PFSK-1 (cell line): Measurements from ENCODE around the gene POMZP3.
"Not testable (repeated sequence)": the region's sequence is repeated elsewhere in the genome, so short reads cannot be mapped to it uniquely, and the experiment has no call there.

Experiments used
- POLR2AphosphoS5 ChIP-seq: IDR thresholded peaks from 2 replicates; pipeline ENCODE4 v1.6.1; 2012; ENCODE audit warnings: low read depth, mild to moderate bottlenecking, control low read depth, low read length, moderate library complexity
- SIN3A ChIP-seq: IDR thresholded peaks from 2 replicates; pipeline ENCODE4 v1.6.1; 2012; ENCODE audit warnings: mild to moderate bottlenecking, low read length, moderate library complexity, borderline replicate concordance; ENCODE audit not compliant: insufficient read depth

DNA sequence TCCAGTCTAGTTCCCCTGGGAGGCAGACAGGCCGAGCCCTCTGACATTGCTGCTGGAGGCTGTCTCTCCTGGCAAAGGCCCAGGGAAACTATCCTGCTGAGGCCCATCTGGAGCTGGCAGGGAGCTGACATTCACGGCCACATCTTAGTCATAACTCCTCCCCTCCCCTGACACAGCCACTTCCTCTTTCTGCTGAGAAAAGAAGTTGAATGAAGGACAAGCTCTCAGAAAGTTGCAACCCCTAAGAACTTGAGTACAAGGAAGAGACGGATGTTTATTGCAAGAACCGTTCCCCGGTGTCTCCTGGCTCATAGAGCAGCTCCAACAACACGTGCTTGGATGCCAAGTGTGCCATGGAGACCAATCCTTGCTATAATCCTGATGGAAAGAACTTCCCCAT, 21.1 kb downstream of the POMZP3 start:
- TF ChIP-seq SIN3A: 0 out of 2 replicates have a peak, but pooled peaks have one; percentile 26
- TF ChIP-seq POLR2AphosphoS5: not testable (repeated sequence)
